AG10803 (cell line): Measurements from ENCODE around the gene XPA.

ENCODE experiments used
- DNase-seq: peaks from one replicate; pipeline ENCODE4 v3.0.0; 2010; ENCODE audit warnings: low read depth
- H3K4me3 ChIP-seq: 2 replicates; pipeline ENCODE4 v1.5.1; 2011; ENCODE audit warnings: mild to moderate bottlenecking, low read length, control low read depth
- TF ChIP-seq, protein P1 (sequence below): conservative IDR thresholded peaks from 2 replicates; pipeline ENCODE4 v1.5.1; 2011; ENCODE audit warnings: mild to moderate bottlenecking, low read length, control low read depth, inconsistent platforms

The XPA gene

DNA sequence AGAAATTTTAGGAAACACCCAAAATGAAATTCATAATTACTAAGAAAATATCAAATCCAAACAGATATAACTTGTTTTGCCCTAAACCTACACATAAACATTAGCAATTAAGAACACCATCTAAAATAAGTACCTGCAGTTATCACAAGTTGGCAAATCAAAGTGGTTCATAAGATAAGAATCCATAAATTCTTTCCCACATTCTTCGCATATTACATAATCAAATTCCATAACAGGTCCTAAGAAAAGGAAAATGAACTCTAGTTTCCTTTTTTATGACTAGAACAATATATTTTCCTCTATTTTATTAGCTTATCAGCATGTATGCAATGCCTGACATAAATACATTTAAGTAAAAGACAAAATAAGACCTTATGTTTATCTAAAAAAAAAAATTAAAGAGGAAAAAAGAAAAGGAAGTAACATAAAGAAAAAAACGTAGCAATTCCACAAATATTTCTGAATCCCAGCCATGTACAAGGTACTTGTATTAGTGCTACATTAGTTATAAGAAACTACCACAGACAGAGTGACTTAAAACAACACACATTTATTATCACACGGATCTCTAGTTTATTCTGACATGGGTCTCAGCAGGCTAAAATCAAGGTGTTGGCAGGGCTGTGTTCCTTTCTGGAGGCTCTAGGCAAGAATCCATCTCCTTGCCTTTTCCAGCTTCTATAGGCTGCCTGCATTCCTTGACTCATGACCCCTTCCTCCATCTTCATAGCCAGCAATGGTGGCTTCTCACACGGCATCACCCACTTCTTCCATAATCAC, 7.5 kb downstream of the XPA start:
- TF ChIP-seq, protein P1, sequence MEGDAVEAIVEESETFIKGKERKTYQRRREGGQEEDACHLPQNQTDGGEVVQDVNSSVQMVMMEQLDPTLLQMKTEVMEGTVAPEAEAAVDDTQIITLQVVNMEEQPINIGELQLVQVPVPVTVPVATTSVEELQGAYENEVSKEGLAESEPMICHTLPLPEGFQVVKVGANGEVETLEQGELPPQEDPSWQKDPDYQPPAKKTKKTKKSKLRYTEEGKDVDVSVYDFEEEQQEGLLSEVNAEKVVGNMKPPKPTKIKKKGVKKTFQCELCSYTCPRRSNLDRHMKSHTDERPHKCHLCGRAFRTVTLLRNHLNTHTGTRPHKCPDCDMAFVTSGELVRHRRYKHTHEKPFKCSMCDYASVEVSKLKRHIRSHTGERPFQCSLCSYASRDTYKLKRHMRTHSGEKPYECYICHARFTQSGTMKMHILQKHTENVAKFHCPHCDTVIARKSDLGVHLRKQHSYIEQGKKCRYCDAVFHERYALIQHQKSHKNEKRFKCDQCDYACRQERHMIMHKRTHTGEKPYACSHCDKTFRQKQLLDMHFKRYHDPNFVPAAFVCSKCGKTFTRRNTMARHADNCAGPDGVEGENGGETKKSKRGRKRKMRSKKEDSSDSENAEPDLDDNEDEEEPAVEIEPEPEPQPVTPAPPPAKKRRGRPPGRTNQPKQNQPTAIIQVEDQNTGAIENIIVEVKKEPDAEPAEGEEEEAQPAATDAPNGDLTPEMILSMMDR = no peak
- peak; percentile 16 for DNase-seq
- no peak overlapping the region for H3K4me3 ChIP-seq

DNA sequence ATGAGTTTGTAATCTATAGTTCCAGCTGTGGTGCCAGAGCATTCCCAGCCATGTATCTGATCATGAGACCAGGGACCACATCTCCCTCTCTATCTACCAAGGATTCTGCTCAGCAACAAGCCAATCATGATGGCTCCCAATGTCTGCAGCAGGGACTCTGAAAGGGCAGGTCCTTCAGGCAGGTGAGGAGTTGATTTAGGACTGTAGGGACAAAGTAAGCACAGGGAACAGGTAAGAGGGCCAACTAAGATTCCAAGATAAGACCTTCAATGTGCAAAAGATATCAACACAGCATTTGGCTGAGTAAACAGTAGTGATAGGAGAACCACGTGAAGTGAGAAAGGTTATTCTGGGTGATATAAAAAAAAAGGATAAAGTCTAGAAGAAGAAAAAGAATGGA, 8.5 kb downstream of the XPA start:
- no peak overlapping the region for H3K4me3 ChIP-seq
- no peak for DNase-seq
- TF ChIP-seq, protein P1 = no peak

DNA sequence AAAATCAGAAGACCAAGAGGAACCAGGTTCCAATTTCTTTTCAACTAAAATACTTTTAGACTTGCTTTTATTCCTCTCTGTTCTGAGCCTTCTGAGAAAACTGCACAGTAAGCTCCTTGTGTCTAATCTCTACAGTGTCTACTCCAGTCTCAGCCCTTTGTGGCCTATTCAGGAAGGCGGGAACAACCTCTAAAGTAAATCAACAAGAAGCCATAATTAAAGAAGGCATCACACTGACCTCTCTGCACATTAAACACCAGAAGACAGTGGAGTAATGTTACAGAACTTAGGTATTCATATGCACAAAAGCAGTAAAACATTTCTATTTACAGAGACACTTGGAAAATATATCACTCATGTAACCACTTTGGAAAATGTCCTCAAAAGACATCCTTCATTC, 14.9 kb downstream of the XPA start:
- H3K4me3 ChIP-seq = no peak overlapping the region
- no peak for DNase-seq
- TF ChIP-seq, protein P1 = no peak

DNA sequence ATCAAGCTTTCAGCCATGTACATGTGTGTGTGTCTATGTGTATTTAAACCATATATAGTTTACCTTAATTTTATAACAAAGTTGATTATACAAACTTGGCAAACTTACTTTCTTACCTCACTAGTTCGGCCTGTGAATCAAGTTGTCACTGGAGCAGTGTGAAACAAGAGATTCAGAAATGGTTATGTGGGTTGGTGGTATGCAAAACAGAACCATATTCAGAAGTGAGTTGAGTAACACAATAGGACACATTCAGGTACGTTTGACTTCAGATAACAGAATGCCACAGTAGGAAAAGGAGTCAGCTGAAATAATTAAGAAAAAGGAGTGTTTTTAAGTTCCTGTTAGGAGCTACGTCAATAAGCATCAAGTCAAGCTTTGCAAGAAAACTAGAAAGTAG, 21.5 kb downstream of the XPA start:
- TF ChIP-seq, protein P1 = no peak
- no peak for DNase-seq
- no peak overlapping the region for H3K4me3 ChIP-seq

DNA sequence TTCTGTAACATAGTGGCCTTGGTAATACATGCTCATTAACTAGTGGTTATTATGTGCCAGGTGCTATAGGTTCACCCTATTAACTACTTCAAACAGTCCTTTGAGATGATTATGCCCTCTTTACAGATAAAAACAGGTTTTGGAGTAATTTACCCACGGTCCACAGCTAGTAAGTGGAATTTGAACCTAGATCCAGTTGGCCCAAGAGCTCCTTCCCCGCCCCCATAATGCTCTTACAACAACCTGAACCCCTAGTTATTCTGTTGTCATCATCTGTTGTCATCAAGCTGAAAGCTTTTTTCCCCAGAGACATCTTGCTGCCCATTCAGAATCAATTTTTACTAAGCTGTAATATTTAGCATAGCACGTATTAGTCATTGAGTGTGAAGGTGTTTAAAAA, 23.2 kb downstream of the XPA start:
- TF ChIP-seq, protein P1 = no peak
- no peak for DNase-seq
- no peak overlapping the region for H3K4me3 ChIP-seq

DNA sequence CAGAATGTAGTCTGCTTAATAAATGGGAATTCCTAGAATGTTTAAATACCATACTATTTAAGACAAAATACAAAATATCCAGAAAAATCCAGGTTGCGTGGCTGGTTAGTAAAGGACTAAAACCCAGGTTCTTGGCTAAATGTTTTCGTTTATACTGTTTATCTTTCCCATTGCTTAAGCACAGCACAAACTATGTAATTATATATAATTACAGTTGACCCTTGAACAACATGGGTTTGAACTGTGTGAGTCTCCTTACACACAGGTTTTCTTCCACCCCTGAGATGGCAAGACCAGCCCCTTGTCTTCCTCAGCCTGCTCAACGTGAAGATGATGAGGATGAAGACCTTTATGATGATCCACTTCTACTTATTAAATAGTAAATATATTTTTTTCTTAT, 24.7 kb downstream of the XPA start:
- DNase-seq = no peak
- H3K4me3 ChIP-seq = no peak overlapping the region
- TF ChIP-seq, protein P1 = no peak

DNA sequence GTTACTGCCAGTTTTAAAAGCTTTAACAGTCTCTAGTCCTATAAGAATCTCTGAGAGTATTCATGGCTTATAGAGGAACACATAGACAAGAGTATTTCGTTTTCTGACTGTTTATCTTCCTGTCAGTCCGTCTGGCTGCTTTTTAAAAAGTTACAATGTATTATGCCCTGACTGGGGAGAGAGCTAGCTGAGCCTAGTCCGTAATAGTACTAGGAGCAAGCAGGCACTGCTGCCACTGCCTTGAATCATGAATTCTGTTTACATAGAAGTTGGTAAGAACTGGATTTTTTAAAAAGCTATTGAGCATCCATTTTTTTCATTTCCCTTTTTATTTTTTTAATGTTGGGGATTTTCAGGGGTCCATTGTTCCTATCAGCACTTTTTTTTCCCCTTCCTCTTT, 26.6 kb downstream of the XPA start:
- no peak overlapping the region for H3K4me3 ChIP-seq
- DNase-seq = no peak
- TF ChIP-seq, protein P1 = no peak
